ENCODE results near the gene GC.

DNA sequence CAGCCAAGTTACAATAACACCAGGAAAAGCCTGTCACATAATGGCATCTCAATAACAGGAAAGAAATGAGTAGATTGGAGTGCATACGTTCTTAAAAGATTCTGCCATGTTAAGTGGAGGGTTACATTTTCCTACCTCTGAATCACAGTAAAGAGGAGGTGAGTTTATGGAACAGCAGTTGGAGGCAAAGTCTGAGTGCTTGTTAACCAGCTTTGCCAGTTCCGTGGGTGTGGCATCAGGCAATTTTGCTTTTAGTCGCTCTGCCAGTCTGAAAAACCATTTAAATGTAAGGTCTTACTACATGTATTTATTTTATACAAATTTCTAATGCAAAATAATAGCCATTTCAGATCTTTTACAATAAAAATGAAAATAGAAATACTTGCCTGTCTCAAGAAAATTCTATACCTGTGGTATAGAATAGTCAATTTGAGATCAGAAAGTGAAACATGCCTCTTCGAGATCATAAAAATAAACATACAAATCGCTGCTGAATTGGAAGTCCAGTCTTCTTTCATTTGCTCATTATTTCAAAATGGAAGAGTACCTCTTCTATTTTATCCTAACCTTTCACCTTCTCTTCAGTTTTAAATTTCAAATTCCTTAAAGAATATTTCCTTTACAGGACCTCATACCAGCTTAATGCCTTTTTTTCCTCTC lies 31.4 kb downstream of the GC start:
- TF ChIP-seq, protein P1, sequence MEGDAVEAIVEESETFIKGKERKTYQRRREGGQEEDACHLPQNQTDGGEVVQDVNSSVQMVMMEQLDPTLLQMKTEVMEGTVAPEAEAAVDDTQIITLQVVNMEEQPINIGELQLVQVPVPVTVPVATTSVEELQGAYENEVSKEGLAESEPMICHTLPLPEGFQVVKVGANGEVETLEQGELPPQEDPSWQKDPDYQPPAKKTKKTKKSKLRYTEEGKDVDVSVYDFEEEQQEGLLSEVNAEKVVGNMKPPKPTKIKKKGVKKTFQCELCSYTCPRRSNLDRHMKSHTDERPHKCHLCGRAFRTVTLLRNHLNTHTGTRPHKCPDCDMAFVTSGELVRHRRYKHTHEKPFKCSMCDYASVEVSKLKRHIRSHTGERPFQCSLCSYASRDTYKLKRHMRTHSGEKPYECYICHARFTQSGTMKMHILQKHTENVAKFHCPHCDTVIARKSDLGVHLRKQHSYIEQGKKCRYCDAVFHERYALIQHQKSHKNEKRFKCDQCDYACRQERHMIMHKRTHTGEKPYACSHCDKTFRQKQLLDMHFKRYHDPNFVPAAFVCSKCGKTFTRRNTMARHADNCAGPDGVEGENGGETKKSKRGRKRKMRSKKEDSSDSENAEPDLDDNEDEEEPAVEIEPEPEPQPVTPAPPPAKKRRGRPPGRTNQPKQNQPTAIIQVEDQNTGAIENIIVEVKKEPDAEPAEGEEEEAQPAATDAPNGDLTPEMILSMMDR (IDR thresholded peaks at IDR 0.05 in 2 of 3, conservative IDR thresholded peaks at IDR 0.05 in 1 of 3; ENCODE audit: borderline replicate concordance in 1 of 3, insufficient read depth in 1 of 3, low read depth in 2 of 3, low read length in 2 of 3): no peak
- TF ChIP-seq POLR2A (IDR thresholded peaks at IDR 0.05; ENCODE audit: borderline replicate concordance, extremely low read depth, insufficient read depth, insufficient read length): no peak
- TF ChIP-seq RAD21 (IDR thresholded peaks at IDR 0.05; ENCODE audit: low read depth): no peak
- TF ChIP-seq EZH2 (IDR thresholded peaks at IDR 0.05): no peak
- TF ChIP-seq POLR2AphosphoS5 (IDR thresholded peaks at IDR 0.05; ENCODE audit: low read depth, low read length): no peak
- no peak for TF ChIP-seq CEBPB (IDR thresholded peaks at IDR 0.05; ENCODE audit: low read depth)
- TF ChIP-seq, protein P2, sequence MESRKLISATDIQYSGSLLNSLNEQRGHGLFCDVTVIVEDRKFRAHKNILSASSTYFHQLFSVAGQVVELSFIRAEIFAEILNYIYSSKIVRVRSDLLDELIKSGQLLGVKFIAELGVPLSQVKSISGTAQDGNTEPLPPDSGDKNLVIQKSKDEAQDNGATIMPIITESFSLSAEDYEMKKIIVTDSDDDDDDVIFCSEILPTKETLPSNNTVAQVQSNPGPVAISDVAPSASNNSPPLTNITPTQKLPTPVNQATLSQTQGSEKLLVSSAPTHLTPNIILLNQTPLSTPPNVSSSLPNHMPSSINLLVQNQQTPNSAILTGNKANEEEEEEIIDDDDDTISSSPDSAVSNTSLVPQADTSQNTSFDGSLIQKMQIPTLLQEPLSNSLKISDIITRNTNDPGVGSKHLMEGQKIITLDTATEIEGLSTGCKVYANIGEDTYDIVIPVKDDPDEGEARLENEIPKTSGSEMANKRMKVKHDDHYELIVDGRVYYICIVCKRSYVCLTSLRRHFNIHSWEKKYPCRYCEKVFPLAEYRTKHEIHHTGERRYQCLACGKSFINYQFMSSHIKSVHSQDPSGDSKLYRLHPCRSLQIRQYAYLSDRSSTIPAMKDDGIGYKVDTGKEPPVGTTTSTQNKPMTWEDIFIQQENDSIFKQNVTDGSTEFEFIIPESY (IDR thresholded peaks at IDR 0.05; ENCODE audit: extremely low read depth, insufficient replicate concordance, low read length): no peak
- TF ChIP-seq, protein P3, sequence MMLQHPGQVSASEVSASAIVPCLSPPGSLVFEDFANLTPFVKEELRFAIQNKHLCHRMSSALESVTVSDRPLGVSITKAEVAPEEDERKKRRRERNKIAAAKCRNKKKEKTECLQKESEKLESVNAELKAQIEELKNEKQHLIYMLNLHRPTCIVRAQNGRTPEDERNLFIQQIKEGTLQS (IDR thresholded peaks at IDR 0.05): no peak
- no peak for TF ChIP-seq SIN3A (IDR thresholded peaks at IDR 0.05; ENCODE audit: low read depth)
- TF ChIP-seq, protein P4, sequence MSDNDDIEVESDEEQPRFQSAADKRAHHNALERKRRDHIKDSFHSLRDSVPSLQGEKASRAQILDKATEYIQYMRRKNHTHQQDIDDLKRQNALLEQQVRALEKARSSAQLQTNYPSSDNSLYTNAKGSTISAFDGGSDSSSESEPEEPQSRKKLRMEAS (IDR thresholded peaks at IDR 0.05): no peak
- TF ChIP-seq JUND (IDR thresholded peaks at IDR 0.05): no peak
- TF ChIP-seq ZFX (IDR thresholded peaks at IDR 0.05): no peak
